Stimulated activated CD4-positive, alpha-beta T cell treated with anti-CD3 and anti-CD28 coated beads, Interleukin-2, amount 100 ng/mL, for 24 hours (primary cell): ENCODE results near the gene ADAMTS17.
A peak's percentile ranks its signal among the peaks of the same experiment; 100 is the strongest.

Experiments used
- DNase-seq, 2 donors: peaks; one replicate each; pipeline ENCODE4 v3.0.0-alpha.2; 2020

Gene ADAMTS17

DNA sequence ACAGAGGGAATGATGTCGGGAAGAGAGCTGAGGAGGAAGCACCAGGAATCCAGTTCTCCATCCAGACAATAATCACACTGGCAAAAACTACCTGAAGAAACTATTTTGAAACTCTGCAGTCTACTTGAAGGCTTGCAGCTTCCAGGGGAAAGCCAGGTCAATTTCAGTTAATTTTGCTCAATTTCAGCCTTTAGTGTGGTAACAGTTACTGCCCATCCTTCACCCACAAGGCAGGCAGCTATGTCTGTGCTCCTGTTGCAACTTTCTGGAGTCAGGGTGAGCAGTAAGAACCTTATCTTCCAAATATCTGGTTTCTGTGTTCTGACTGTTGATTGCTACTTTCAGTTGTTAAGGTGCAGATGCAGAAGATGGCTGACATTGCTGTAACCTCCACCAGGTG, 221.7 kb downstream of the ADAMTS17 start:
- DNase-seq: no peak

DNA sequence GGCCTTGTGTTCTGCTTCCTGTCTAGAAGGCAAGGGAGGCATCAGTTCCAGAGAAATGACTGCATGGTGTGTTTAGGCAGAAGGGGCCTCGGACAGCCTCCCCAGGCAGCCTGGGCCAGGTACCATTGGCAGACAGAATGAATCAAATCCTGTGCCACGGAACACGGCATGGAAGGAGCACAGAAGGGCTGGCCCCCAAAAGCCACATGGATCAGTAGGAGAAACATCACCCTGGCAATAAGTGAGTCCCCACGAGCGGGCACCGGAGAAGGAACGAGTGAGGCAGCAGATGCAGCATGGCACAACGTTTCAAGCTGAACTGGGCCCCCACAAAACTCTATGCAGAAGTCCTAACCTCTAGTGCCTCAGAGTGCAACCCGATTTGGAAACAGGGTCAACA, 223.2 kb downstream of the ADAMTS17 start:
- DNase-seq: no peak

DNA sequence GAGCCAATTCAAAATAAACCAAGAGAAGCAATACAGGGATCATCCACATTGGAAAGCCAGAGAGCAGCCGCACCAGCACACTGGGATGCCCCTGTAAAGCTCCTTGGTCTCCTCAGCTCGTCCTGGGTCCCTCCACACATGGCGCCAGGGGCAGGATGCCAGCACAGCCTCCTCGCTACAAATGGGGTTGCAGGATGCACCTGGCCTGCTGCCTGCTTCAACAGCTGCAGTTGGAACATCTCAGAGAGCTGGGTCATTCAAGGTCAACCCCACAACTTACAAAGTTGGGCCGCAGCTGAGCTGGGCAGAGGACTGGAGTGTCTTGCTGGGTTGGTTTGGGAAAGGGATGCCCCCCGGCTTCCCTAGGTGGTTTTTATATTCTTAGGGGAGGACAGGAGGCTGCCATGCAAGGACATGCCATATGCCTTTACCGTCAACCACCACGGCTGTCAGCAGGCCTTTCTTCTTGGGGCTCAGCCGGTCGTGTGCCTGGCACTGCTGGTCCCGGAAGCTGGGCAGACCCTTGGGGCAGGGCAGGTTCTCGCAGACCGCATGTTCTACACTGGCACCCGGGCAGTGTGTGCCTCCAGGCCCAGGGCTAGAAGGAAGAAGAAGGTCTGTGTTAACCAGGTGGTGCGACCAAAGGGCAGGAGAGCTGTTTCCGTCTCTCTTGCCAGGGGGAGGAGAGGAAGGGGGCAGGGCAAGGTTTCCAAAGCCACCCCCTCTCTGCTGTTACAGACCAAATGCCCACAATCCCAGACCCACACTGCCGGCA, 225.2 kb downstream of the ADAMTS17 start:
- no peak for DNase-seq

DNA sequence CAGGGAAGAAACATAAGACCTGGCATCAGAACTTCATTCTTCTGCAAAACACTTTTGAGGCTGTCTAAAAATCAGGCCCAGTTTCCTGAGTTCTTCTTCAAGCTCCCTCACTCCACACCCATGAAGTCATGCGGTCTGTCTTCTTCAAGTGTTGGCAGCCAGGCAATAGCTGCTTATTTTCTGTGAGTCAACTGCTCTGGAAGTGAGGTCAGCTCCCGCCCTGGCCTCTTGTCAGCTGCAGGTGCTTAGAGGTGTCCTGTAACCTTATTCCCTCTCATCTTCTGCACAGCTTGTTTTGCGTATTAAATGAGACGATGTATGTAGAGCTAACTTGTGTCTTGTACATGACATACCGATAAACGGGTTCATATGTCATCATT, 226.1 kb downstream of the ADAMTS17 start:
- DNase-seq: no peak

DNA sequence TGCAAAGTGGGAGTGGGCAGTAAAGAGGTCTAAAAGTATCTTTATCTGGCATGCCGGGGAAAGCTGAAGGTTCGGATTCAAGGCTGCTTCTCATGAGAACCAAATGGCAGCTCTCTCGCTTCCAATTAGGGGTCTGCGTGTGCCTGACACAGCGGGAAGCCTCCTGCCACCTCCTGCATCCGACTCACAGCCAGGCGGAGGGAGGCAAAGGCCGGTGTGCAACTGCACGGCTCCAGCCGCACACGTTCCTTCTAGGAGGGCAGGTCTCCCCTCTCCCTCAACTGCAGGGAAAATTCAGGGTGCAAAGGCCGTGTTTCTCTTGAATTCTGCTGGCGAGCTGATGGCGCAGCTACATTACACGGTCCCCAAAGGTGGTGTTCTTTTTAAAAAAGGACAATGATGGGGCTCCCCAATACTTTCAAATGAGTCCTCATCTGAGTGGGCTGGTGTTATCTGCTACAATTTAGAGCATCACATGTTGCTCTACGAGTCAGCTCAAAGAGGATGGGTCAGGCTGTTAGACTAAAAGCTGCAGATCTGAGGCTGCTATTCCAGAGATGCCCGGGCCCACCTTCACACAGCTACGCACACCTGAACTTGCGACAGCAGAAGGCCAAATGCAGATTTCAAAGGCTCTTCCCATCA, 226.6 kb downstream of the ADAMTS17 start:
- DNase-seq: no peak

DNA sequence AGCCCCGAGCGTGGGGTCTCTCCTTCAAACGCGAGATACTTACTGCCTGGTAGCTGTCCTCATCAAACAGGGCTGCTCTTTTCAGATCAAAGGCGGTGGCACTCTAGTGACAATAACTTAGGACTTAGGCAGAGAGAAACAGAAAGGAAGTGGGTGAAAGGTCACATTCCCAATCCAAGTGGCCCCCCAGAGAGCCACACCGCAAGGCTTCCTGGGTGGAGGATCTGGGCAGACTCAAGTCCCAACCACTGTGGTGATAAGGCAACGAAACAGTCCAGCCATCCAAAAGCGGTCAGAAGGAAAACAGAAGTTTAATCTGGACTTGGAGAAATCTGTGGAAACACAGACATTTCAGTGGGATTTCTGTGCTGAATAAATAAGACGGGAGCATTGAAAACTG, 227.2 kb downstream of the ADAMTS17 start:
- DNase-seq: no peak

DNA sequence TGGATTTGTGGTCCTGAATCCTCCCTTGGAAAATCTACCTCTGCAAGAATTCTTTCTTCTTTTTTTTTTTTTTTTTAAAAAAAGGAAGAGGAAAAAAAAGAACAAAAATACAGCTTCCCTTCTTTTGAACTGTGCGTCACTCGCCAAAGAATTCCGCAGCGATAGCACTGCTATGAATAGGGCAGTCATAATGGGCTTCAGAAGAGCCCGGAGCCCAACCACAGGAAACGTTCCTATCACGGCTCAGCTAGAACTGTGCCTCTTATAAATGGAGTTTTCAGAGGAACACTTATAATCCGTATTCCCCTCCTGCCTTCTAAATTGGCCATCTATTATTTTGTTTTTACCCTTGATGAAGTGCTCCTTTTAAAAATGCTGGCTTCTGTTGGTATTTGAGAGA, 227.7 kb downstream of the ADAMTS17 start:
- no peak for DNase-seq

DNA sequence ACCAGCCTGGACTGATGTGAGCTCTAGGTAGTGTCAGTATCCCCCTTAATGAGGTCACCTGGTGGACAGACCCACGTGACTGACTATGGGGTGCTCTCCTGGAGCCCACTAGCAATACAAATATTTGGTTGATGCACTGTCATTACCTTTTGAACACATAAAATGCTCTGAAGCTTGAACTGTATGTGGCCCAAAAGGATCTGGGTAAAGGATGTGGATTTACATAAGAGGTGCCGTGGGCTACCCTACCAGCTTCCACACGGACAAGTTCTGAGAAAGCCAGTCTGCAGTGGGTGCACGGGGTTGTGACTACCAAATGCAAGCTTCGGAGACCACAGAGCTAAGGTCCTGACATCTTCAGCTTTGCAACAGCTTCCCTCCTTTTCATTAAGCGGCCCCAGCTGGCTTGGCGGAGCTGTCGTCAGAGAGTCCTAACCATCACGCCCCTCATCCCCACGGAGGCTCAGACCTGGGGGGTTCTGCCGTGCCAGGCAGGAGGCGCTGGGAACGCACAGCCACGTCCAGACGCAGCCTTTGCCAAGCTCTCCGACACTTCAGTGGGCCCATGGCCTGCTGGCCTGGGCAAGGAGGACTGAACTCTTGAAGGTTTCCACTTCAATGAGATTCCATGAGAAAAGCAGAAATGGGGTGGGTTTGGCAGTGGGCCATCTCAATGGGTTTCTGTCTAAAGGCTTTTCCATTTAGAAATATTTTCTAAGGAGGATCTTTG, 228.3 kb downstream of the ADAMTS17 start:
- no peak for DNase-seq

DNA sequence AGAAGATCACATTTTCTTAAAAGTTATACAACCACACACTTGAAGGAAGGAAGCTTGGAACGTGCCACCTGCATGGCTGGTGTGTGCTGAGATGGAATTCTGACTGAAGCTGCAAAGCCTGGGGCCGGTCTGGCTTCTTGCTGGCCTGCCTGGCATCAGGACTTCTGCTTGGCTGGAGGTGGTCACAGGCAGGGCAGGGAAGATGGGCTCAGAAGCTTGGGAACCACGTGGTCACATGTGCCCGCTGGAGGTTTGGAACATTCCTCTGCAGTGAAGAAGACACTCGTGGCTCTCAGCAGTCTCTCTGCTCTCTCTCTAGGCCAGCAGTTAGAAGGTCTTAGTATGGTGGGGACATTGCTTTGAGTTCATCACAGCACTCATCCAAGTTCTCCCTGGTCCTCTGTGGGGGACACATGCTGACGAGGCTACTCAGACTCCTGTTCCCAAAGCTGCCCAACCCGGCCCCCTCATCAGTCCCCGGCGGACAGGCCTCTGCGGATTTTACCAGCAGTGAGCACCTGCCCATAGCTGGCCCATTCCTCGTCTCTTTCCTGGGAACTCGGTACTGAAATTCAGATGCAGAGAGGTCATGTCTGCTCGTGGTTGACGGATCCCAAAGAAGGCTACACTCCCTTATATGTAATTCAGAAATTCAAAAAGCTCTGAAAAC, 229.0 kb downstream of the ADAMTS17 start:
- DNase-seq: no peak

DNA sequence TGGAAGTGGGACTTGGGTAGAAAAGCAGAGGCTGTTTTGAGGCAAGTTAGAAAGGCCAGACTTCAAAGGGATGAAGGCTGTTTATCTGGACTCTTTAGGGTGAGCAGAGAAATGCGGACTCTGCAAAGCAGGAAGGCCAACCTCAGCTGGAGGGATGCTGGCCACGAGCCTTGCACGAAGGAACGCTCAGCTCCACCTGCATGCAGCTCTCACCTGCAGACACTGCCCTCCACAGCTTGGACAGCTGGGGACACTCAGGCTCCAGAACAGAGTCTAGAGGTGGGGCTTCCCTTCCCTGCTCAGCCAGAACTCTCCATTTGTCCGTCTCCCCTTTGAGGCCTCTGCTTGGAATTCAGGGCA, 229.7 kb downstream of the ADAMTS17 start:
- DNase-seq: no peak

DNA sequence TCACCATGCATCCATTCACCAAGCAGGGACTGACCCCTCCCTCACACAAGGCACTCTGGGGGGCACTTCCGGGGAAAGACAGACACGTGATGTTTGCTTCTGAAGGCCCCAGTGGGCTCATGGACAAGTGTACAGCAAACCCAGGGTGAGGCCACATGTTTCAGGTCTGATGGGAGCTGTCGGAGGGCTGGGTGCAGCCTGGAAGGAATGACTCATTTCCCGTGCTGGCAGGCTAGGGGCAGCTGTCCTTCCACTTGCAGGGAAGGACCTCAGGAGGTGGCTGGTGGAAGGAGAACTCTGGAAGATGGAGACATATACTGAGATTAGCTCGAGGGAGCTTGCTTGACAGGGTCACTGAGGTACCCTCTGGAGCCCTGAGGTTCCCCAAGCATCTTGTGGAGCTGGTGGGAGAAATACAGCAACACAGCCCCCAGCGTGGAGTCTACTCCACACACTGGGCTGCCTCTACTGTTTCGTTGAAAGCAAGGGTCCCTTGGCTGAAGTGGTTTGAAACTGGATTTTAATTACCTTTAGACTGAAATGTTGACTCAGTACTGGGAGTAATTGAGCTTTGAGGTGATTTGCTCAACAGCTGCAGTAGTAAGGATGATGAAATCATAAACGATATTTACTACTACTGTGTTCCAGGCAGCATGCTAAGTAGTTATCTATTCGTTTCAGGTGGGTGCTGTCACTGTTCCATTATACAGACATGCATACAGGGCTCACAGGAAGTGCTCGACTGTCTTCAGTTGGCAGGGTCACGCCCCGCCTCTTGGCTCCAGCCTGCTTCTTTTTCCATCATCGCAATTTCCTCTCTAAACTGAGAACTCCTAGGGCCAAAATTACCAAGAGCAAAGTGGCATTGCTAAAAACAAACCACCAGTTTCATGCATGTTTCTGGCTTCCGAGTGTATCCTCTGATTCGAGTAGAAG, 230.4 kb downstream of the ADAMTS17 start:
- peak; percentile 37 to 62 for DNase-seq

DNA sequence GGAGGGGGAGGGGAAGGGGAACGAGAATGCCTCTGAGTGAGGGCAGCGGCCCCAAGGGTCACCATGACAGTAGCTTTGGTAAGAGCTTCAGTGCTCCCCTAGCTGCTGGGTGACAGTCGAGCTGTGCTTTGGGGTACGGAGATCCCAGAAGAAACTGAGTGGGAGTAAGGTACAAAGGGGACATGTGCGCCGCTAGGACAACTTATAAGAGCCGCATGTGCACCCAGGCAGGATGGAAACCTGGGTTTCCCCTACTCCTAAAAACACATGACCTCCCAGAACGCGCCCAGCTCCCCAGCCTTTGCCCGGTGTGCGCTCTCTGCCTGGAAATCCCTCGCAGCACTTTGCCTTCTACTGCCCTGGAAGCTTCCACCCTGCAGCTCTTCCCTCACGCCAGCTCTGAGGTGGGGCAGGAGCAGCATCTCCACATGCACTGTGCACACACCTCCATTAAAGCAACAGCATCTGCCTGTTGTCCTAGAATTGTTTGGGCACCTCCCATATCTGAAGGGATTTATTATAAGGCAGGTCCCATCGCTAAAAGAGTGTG, 232.2 kb downstream of the ADAMTS17 start:
- no peak for DNase-seq

DNA sequence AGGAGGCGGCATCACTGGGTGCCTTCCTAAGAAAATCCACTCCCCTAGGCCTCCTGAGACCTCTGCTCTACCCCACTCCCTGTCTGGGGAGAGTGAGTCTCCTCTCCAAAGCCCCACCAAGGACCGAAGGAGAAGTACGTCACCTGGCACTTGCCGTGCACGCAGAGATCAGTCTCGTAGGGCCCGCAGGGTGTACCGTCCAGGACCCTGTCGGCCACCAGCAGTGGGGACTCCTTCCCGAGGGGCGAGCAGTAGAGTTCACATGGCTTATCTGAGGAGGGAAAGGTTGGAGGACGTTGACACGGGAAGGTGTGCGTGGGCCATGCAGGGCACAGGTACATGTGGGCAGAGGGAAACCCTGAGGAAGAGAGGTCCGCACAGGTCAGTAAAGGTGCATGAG, 232.9 kb downstream of the ADAMTS17 start:
- DNase-seq: no peak

DNA sequence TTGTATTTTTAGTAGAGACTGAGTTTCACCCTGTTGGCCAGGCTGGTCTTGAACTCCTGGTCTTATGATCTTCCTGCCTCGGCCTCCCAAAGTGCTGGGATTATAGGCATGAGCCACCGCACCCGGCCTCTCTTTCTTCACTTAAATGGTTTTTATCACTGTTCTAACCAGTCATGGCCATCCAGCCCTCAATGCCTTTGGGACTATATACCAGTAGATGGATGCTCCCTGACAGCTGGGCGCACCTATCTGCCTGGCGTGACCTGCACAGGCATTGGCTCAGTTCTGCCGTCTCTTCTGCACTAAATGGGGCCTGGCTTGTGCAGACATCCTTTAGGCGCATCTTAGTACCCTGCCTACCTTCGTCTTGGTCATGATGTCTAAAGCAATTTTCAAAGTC, 233.4 kb downstream of the ADAMTS17 start:
- DNase-seq: no peak

DNA sequence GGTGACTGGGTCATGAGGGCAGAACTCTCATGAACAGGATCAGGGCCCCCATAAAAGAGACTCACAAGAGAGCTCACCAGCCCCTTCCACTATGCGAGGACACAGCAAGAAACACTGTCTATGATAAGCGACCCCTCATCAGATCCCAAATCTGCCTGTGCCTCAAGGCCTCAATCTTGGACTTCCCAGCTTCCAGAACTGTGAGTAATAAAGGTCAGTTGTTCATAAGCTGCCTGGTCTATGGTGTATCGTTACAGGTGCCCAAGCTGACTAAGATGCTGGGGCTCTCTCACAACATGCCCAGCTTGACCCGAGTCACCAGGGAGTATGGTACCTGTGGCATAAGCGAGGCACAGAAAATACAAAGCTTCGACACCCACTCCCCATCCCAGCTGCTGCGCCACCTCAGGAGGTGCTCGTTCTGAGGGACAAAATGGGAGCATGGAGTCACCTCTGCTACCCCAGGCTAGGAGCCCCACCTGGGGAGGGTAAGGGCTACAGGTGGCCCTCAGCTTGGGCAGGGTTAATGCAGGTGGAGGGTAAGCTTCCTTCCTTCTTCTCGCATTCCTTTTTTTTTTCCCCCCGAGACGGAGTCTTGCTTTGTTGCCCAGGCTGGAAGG, 234.1 kb downstream of the ADAMTS17 start:
- DNase-seq: no peak

DNA sequence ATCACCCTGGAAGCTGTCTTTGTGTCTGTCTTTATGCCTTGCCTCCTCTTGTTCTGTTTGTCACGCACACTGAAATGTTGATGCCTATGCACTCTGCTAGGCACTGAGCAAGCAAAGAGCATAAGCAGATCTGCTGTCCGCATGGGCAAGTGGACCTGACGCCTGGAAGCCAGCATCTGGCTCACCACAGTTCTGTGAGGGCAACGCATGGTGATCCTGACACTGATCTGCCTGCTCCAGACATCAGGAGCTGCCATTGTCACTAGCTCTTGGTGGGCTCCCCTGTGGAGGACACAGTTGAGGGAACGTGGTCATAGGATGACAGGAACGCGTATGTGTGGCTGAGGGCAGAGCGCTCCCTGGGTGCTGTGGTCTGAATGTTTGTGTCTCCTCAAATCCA, 234.6 kb downstream of the ADAMTS17 start:
- DNase-seq: no peak

DNA sequence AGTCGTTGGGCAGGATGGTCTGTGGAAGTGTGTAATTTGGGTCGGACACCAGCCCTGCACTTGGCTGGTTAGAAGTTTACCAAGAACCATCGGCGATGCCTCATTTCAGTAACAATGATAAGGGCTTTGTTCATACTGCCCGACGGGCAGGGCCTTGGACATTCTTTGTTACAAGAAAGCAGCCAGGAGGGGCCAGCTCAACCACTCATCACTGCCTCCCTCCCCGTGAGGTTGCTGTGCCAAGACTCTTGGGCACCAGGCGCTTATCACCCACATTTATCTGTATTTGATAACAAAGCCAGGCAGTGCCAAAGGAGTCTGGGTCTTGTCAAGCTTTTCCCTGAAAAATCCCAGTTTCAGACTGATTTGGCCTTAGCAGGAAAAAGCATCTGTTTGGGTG, 235.0 kb downstream of the ADAMTS17 start:
- DNase-seq: no peak

DNA sequence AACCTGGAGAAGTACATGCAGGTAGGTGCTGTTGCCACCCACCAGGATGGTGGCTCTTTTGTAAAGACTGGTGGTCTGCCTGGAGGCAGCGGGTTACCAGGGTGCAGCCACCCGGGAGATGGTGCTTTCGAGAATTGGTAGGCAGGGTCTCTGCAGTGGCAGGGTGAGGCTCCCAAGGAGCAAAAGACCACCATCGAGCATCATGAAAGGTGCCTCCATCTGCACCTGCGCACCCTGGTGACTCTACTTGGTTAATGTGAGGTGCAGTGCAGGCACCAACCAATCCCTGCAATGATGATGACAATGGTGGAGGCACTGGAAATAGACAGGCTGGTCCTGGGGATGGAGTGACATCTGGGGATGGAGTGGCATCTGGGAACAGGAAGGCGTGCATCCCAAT, 236.7 kb downstream of the ADAMTS17 start:
- no peak for DNase-seq

DNA sequence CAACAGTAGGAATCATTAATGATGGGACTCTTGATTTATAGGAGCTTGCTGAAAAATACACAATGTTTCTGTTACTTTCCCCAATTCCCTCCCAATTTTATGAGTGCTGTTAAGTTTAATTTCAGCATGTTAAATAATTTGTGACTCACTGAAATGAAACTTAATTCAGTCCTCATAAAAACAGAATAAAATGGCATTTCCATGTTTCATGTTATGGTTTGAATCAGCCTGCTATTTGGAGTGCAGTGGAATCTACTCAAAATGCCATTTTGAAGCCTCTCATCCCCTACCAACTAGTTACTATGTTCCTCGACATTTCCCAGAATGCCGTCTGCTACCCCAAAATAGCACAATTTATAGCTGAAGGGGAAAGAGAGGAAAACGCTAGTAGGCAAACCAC, 237.5 kb downstream of the ADAMTS17 start:
- no peak for DNase-seq

DNA sequence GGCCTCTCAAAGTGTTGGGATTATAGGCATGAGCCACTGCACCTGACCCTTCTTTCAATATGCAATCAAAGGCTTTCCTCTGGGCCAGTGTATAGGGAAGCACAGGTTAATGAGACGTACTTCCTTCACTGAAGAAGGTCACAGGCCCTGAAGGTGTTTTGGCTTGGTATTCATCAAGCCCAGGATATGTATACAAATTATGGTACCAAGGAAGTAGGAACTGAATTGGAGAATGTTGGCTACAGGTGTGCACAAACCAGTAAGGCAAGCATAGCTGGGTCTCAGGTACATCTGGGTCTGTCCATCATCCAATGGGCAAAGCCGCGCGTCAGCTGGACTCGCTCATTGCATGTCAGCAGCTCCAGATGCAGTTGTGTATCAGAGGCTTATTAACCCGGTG, 237.9 kb downstream of the ADAMTS17 start:
- no peak for DNase-seq

DNA sequence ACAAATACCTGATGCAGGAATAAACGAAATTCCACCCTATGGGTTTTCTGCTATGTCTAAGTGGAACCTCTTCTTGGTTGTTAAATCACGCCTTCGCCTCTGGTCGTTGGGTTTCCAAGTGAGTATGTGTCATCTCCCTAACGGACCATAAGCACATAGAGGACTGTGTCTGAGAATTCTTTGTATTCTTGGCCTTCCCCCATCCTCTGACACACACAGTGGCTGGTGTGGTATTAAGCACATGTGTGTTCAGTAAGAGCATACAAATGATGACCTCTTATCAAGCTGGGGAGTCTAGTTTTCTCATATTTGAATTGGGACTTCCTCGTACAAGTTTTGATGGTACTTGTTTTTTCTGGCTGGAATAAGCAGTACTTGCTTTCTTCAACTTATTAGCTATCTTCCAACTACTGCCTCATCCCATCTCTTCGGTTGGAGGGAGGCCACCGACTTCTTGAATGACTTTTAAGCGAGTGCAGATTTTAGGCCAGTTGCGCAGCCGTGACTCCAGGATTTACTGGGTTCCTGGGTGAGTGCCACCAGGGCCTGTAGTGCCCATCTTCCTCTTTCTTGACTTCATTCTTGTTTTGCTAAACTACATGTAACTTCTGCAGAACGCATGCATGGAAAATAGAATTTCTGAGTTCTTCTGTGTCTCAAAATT, 240.2 kb downstream of the ADAMTS17 start:
- no peak for DNase-seq
